ENCODE data around the gene PRRT2. TPM values are rescaled to one million over a fixed set of nuclear protein-coding genes. Genes with fewer than 3 reads are reported as not detected.

The PRRT2 gene
- total RNA-seq, 2 experiments from 2014 or later: 0.09 to 3.4 TPM

- H3K4me1 ChIP-seq (ENCODE audit: insufficient read depth, low read length, poor library complexity, severe bottlenecking): no peaks in the 10 kb centered on the region
- intact Hi-C loops (cut with micrococcal nuclease; ENCODE audit: unreplicated experiment): no loop called here
These were observed 25.8 kb downstream of the PRRT2 start for GRCh38 chr16:29837841-29838240.

DNA sequence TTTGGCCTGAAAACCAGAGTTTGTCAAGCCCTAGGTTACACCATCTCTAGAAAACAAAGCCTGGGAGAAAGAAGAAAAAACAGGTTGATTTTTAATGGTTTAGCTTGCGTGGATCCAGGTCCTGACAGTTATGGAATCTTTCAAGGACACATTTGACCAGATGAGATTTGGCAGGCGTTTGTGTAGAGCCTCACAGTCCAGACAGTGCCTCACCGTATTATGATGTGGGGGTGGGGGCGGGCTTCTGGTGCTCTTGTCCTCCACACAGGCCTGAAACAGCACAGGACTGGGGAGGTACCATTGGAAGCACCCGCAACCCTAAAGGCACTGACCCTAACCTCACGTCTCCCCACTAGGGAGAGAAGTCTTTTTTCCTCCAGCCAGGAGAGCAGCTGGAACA lies 27.8 kb downstream of the PRRT2 start:
- H2AFZ ChIP-seq (ENCODE audit: low read length): no peak overlapping the region
- H3K79me2 ChIP-seq (ENCODE audit: insufficient read depth, low read depth, low read length): no peaks in the 10 kb centered on the region
- H3K4me3 ChIP-seq (ENCODE audit: low read depth, low read length, poor library complexity, severe bottlenecking): no peak overlapping the region
- no peaks in the 10 kb centered on the region for H3K9me3 ChIP-seq (ENCODE audit: low read length)
- POLR2A ChIA-PET: no interaction called here
- no TSS peak for BruUV-seq (replicated peaks)
- CTCF ChIA-PET (ENCODE audit: unreplicated experiment): no interaction called here
- H3K4me1 ChIP-seq (ENCODE audit: insufficient read depth, low read length, poor library complexity, severe bottlenecking): no peaks in the 10 kb centered on the region
- no peak overlapping the region for H3K27ac ChIP-seq (ENCODE audit: low read depth, low read length, poor library complexity, severe bottlenecking)
- intact Hi-C loops (cut with micrococcal nuclease; ENCODE audit: unreplicated experiment): no loop called here
- no peaks in the 10 kb centered on the region for H3K9me2 ChIP-seq (ENCODE audit: insufficient read depth, low read length)
- no peak for DNase-seq (ENCODE audit: low spot score)
- no peaks in the 10 kb centered on the region for H3K36me3 ChIP-seq (ENCODE audit: insufficient read depth, low read length)
- H3K4me2 ChIP-seq (ENCODE audit: low read length): no peak overlapping the region
- H4K20me1 ChIP-seq (ENCODE audit: insufficient read depth, low read length): no peaks in the 10 kb centered on the region
- TF ChIP-seq EZH2phosphoT487 (IDR thresholded peaks at IDR 0.05; ENCODE audit: borderline replicate concordance, low read depth, low read length): no peak
- TF ChIP-seq, protein P1, sequence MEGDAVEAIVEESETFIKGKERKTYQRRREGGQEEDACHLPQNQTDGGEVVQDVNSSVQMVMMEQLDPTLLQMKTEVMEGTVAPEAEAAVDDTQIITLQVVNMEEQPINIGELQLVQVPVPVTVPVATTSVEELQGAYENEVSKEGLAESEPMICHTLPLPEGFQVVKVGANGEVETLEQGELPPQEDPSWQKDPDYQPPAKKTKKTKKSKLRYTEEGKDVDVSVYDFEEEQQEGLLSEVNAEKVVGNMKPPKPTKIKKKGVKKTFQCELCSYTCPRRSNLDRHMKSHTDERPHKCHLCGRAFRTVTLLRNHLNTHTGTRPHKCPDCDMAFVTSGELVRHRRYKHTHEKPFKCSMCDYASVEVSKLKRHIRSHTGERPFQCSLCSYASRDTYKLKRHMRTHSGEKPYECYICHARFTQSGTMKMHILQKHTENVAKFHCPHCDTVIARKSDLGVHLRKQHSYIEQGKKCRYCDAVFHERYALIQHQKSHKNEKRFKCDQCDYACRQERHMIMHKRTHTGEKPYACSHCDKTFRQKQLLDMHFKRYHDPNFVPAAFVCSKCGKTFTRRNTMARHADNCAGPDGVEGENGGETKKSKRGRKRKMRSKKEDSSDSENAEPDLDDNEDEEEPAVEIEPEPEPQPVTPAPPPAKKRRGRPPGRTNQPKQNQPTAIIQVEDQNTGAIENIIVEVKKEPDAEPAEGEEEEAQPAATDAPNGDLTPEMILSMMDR (conservative IDR thresholded peaks at IDR 0.05; ENCODE audit: low read length): no peak

More at GRCh38 chr16:29837841-29838240, 25.8 kb downstream of the PRRT2 start:
- POLR2A ChIA-PET: interaction anchor here (0.6 kb wide), 1 partner anchor 21 kb away, joined by 3 read pairs; no protein-coding TSS in a partner anchor
- H3K36me3 ChIP-seq (ENCODE audit: insufficient read depth, low read length): no peaks in the 10 kb centered on the region
- no TSS peak for BruUV-seq (replicated peaks)
- no peak overlapping the region for H3K4me2 ChIP-seq (ENCODE audit: low read length)
- no peak overlapping the region for H3K27ac ChIP-seq (ENCODE audit: low read depth, low read length, poor library complexity, severe bottlenecking)
- no peak overlapping the region for H2AFZ ChIP-seq (ENCODE audit: low read length)
- DNase-seq (ENCODE audit: low spot score): no peak
- H3K9me2 ChIP-seq (ENCODE audit: insufficient read depth, low read length): no peaks in the 10 kb centered on the region
- no peak overlapping the region for H3K4me3 ChIP-seq (ENCODE audit: low read depth, low read length, poor library complexity, severe bottlenecking)
- no peaks in the 10 kb centered on the region for H3K9me3 ChIP-seq (ENCODE audit: low read length)
- H3K79me2 ChIP-seq (ENCODE audit: insufficient read depth, low read depth, low read length): no peaks in the 10 kb centered on the region
- TF ChIP-seq, protein P1 (conservative IDR thresholded peaks at IDR 0.05; ENCODE audit: low read length): no peak
- TF ChIP-seq EZH2phosphoT487 (IDR thresholded peaks at IDR 0.05; ENCODE audit: borderline replicate concordance, low read depth, low read length): no peak
- no peaks in the 10 kb centered on the region for H4K20me1 ChIP-seq (ENCODE audit: insufficient read depth, low read length)
- CTCF ChIA-PET (ENCODE audit: unreplicated experiment): no interaction called here

GRCh38 chr16:29840240-29840639 lies 28.2 kb downstream of the PRRT2 start:
- Histone ChIP-seq H3K9me2 (ENCODE audit: insufficient read depth, low read length) (no peaks in the 10 kb centered on the region), H3K36me3 (ENCODE audit: insufficient read depth, low read length) (no peaks in the 10 kb centered on the region), H3K9me3 (ENCODE audit: low read length) (no peaks in the 10 kb centered on the region), H2AFZ (ENCODE audit: low read length) (no peak overlapping the region), H3K4me3 (ENCODE audit: low read depth, low read length, poor library complexity, severe bottlenecking) (no peak overlapping the region), H4K20me1 (ENCODE audit: insufficient read depth, low read length) (no peaks in the 10 kb centered on the region), H3K27ac (ENCODE audit: low read depth, low read length, poor library complexity, severe bottlenecking) (no peak overlapping the region), H3K4me2 (ENCODE audit: low read length) (no peak overlapping the region), H3K79me2 (ENCODE audit: insufficient read depth, low read depth, low read length) (no peaks in the 10 kb centered on the region), H3K4me1 (ENCODE audit: insufficient read depth, low read length, poor library complexity, severe bottlenecking) (no peaks in the 10 kb centered on the region)
- DNase-seq (ENCODE audit: low spot score): no peak
- BruUV-seq (replicated peaks): no TSS peak
- no peak for TF ChIP-seq EZH2phosphoT487 (IDR thresholded peaks at IDR 0.05; ENCODE audit: borderline replicate concordance, low read depth, low read length)
- TF ChIP-seq, protein P1 (conservative IDR thresholded peaks at IDR 0.05; ENCODE audit: low read length): no peak
- intact Hi-C loops (cut with micrococcal nuclease; ENCODE audit: unreplicated experiment): no loop called here
- ChIA-PET POLR2A (no interaction called here), CTCF (ENCODE audit: unreplicated experiment) (no interaction called here)

Data from OCI-LY7 (cell line).